HEK293 (cell line): ENCODE results near the gene HNRNPUL1.

Experiments
- CTCF ChIA-PET: fragments of 350-600 bp; formaldehyde crosslinking; extraction: SDS; loops from one replicate; lab custom pipeline; 2021; ENCODE audit warnings: antibody characterized with exemption; lab: Yijun Ruan, JAX
- POLR2A ChIA-PET: fragments of 300-600 bp; formaldehyde crosslinking; extraction: SDS; loops from one replicate; lab custom pipeline; 2020; ENCODE audit warnings: antibody characterized with exemption, inconsistent platforms; lab: Yijun Ruan, JAX
- H3K27ac ChIP-seq: fragments of 200-500 bp; sonication (Bioruptor generic); 2 replicates; pipeline ENCODE4 v1.5.1; 2014; ENCODE audit warnings: low read depth, low read length, control low read depth, inconsistent platforms; ENCODE audit errors: extremely low read depth
- H3K36me3 ChIP-seq, 2 experiments: fragments of 200-500 bp in 1 of 2; sonication (Bioruptor generic) in 1 of 2; 1 replicate in 1 of 2; 2 replicates in 1 of 2; pipeline ENCODE4 v1.5.1; 2014 to 2017; ENCODE audit warnings: inconsistent platforms in 2 of 2, low read length in 2 of 2; ENCODE audit not compliant: control insufficient read depth in 2 of 2, insufficient read depth in 1 of 2
- H3K4me1 ChIP-seq: fragments of 200-500 bp; sonication (Bioruptor generic); 2 replicates; pipeline ENCODE4 v1.5.1; 2014; ENCODE audit warnings: mild to moderate bottlenecking, low read length, inconsistent platforms; ENCODE audit not compliant: control insufficient read depth, insufficient read depth
- H3K4me3 ChIP-seq: 2 replicates; pipeline ENCODE4 v1.5.1; 2011; ENCODE audit warnings: low read depth, mild to moderate bottlenecking, control low read depth, low read length, moderate library complexity
- H3K9me3 ChIP-seq: fragments of 200-500 bp; sonication (Bioruptor generic); 2 replicates; pipeline ENCODE4 v1.5.1; 2014; ENCODE audit warnings: low read depth, low read length, inconsistent platforms; ENCODE audit not compliant: control insufficient read depth, insufficient read depth
- BCL11A ChIP-seq: fragments of 450-650 bp; formaldehyde crosslinking; IDR thresholded peaks from 2 replicates; pipeline ENCODE4 v1.5.1; 2016; ENCODE audit warnings: low read depth, missing biosample characterization, missing genetic modification characterization
- BCL11B ChIP-seq: fragments of 450-650 bp; formaldehyde crosslinking; IDR thresholded peaks from 2 replicates; pipeline ENCODE4 v1.5.1; 2016; ENCODE audit warnings: low read depth, missing biosample characterization, missing genetic modification characterization
- ELK4 ChIP-seq: IDR thresholded peaks from 2 replicates; pipeline ENCODE4 v1.6.1; 2011; ENCODE audit warnings: mild to moderate bottlenecking, low read depth, low read length, borderline replicate concordance
- KLF10 ChIP-seq: fragments of 450-650 bp; IDR thresholded peaks from 2 replicates; pipeline ENCODE4 v1.5.1; 2018; ENCODE audit warnings: missing biosample characterization, mild to moderate bottlenecking, missing genetic modification characterization
- KLF7 ChIP-seq: fragments of 450-650 bp; formaldehyde crosslinking; IDR thresholded peaks from 2 replicates; pipeline ENCODE4 v1.5.1; 2016; ENCODE audit warnings: missing biosample characterization, missing genetic modification characterization, borderline replicate concordance
- PATZ1 ChIP-seq: fragments of 450-650 bp; formaldehyde crosslinking; IDR thresholded peaks from 2 replicates; pipeline ENCODE4 v1.5.1; 2016; ENCODE audit warnings: missing biosample characterization, missing genetic modification characterization
- ZNF184 ChIP-seq: fragments of 450-650 bp; IDR thresholded peaks from 2 replicates; pipeline ENCODE4 v1.5.1; 2018; ENCODE audit warnings: missing biosample characterization, mild to moderate bottlenecking, missing genetic modification characterization
- ZNF202 ChIP-seq: fragments of 450-650 bp; formaldehyde crosslinking; IDR thresholded peaks from 2 replicates; pipeline ENCODE4 v1.5.1; 2016; ENCODE audit warnings: missing biosample characterization, missing genetic modification characterization, borderline replicate concordance
- ZNF214 ChIP-seq: fragments of 450-650 bp; formaldehyde crosslinking; IDR thresholded peaks from 2 replicates; pipeline ENCODE4 v1.5.1; 2017; ENCODE audit warnings: missing biosample characterization, mild to moderate bottlenecking, missing genetic modification characterization, borderline replicate concordance
- ZNF24 ChIP-seq: fragments of 450-650 bp; formaldehyde crosslinking; IDR thresholded peaks from 2 replicates; pipeline ENCODE4 v1.5.1; 2016; ENCODE audit warnings: missing biosample characterization, missing genetic modification characterization
- ZNF280C ChIP-seq: fragments of 450-650 bp; formaldehyde crosslinking; IDR thresholded peaks from 2 replicates; pipeline ENCODE4 v1.5.1; 2016; ENCODE audit warnings: missing biosample characterization, missing genetic modification characterization
- ZNF280D ChIP-seq: fragments of 450-650 bp; formaldehyde crosslinking; IDR thresholded peaks from 2 replicates; pipeline ENCODE4 v1.5.1; 2016; ENCODE audit warnings: missing biosample characterization, missing genetic modification characterization
- ZNF324 ChIP-seq: fragments of 450-650 bp; formaldehyde crosslinking; IDR thresholded peaks from 2 replicates; pipeline ENCODE4 v1.5.1; 2016; ENCODE audit warnings: missing biosample characterization, missing genetic modification characterization
- ZNF48 ChIP-seq: fragments of 450-650 bp; formaldehyde crosslinking; IDR thresholded peaks from 2 replicates; pipeline ENCODE4 v1.5.1; 2016; ENCODE audit warnings: missing biosample characterization, missing genetic modification characterization
- ZNF560 ChIP-seq: fragments of 450-650 bp; formaldehyde crosslinking; IDR thresholded peaks from 2 replicates; pipeline ENCODE4 v1.5.1; 2017; ENCODE audit warnings: missing biosample characterization, missing genetic modification characterization, borderline replicate concordance
- ZNF561 ChIP-seq: fragments of 450-650 bp; IDR thresholded peaks from 2 replicates; pipeline ENCODE4 v1.5.1; 2018; ENCODE audit warnings: missing biosample characterization, missing genetic modification characterization, borderline replicate concordance
- ZNF629 ChIP-seq: fragments of 450-650 bp; formaldehyde crosslinking; IDR thresholded peaks from 2 replicates; pipeline ENCODE4 v1.5.1; 2017; ENCODE audit warnings: missing biosample characterization, missing genetic modification characterization
- ZNF654 ChIP-seq: fragments of 450-650 bp; formaldehyde crosslinking; IDR thresholded peaks from 2 replicates; pipeline ENCODE4 v1.5.1; 2016; ENCODE audit warnings: low read depth, missing biosample characterization, missing genetic modification characterization
- TF ChIP-seq, protein P1 (sequence below): fragments of 450-650 bp; formaldehyde crosslinking; conservative IDR thresholded peaks from 2 replicates; pipeline ENCODE4 v1.5.1; 2016; ENCODE audit warnings: low read depth, missing biosample characterization, missing genetic modification characterization

HNRNPUL1 gene

GRCh38 chr19:41352279-41352608 lies 88.1 kb downstream of the HNRNPUL1 start:
- POLR2A ChIA-PET: interaction anchor here (0.8 to 3.1 kb wide), 13 partner anchors 12 to 87 kb away, joined by 3 to 73 read pairs (median 5); partner anchors contain the start of genes B9D2, DMAC2, HNRNPUL1 and TMEM91
- Histone ChIP-seq H3K36me3 (peaks cover 8 to 13% of the 10 kb centered on the region in 2 experiments; a peak in 2 of 3 replicates), H3K4me1 (peaks cover 5% of the 10 kb centered on the region; the same call in 1 of the 2 replicates), H3K4me3 (peak overlapping the region; percentile 43), H3K9me3 (no peaks in the 10 kb centered on the region), H3K27ac (peak overlapping the region; percentile 77; the same call in 1 of the 2 replicates)
- CTCF ChIA-PET: interaction anchor here (0.5 to 5.3 kb wide), 17 partner anchors 12 to 717 kb away, joined by 3 to 64 read pairs (median 4); partner anchors contain the start of genes B9D2 and DMAC2
- TF ChIP-seq, protein P1, sequence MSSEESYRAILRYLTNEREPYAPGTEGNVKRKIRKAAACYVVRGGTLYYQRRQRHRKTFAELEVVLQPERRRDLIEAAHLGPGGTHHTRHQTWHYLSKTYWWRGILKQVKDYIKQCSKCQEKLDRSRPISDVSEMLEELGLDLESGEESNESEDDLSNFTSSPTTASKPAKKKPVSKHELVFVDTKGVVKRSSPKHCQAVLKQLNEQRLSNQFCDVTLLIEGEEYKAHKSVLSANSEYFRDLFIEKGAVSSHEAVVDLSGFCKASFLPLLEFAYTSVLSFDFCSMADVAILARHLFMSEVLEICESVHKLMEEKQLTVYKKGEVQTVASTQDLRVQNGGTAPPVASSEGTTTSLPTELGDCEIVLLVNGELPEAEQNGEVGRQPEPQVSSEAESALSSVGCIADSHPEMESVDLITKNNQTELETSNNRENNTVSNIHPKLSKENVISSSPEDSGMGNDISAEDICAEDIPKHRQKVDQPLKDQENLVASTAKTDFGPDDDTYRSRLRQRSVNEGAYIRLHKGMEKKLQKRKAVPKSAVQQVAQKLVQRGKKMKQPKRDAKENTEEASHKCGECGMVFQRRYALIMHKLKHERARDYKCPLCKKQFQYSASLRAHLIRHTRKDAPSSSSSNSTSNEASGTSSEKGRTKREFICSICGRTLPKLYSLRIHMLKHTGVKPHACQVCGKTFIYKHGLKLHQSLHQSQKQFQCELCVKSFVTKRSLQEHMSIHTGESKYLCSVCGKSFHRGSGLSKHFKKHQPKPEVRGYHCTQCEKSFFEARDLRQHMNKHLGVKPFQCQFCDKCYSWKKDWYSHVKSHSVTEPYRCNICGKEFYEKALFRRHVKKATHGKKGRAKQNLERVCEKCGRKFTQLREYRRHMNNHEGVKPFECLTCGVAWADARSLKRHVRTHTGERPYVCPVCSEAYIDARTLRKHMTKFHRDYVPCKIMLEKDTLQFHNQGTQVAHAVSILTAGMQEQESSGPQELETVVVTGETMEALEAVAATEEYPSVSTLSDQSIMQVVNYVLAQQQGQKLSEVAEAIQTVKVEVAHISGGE (tag by site-specific recombination): no peak
- TF ChIP-seq ZNF280C: no peak
- TF ChIP-seq PATZ1: peak; percentile 71
- TF ChIP-seq KLF10 (tag by site-specific recombination): no peak
- no peak for TF ChIP-seq ZNF184
- no peak for TF ChIP-seq ZNF324
- no peak for TF ChIP-seq ZNF24 (tag by site-specific recombination)
- no peak for TF ChIP-seq BCL11A
- no peak for TF ChIP-seq ZNF561 (tag by site-specific recombination)
- TF ChIP-seq ELK4: no peak
- TF ChIP-seq ZNF629 (tag by site-specific recombination): 0 out of 2 replicates have a peak, but pooled peaks have one; percentile 38
- TF ChIP-seq ZNF654 (tag by site-specific recombination): no peak
- no peak for TF ChIP-seq KLF7 (tag by site-specific recombination)
- TF ChIP-seq ZNF280D (tag by site-specific recombination): no peak
- TF ChIP-seq ZNF48 (tag by site-specific recombination): no peak
- no peak for TF ChIP-seq ZNF560 (tag by site-specific recombination)
- TF ChIP-seq ZNF214 (tag by site-specific recombination): no peak
- no peak for TF ChIP-seq ZNF202 (tag by site-specific recombination)
- TF ChIP-seq BCL11B (tag by site-specific recombination): peak; percentile 35; the same call in 1 of the 2 replicates
